A673 (cell line): Measurements from ENCODE around the gene MYO5B.
"Not testable (repeated sequence)": the region's sequence is repeated elsewhere in the genome, so short reads cannot be mapped to it uniquely, and the experiment has no call there.

Experiments
- EZH2 ChIP-seq: fragments of 200-600 bp; sonication (generic); IDR thresholded peaks from 2 replicates; pipeline ENCODE4 v1.6.1; 2017; ENCODE audit warnings: borderline replicate concordance, low read depth, mild to moderate bottlenecking, mixed read lengths, antibody characterized with exemption, low read length; ENCODE audit not compliant: poor library complexity, severe bottlenecking
- TF ChIP-seq, protein P1 (sequence below): fragments of 300-800, 200-600 bp; sonication (generic); conservative IDR thresholded peaks from 2 replicates; pipeline ENCODE4 v1.5.1; 2017; ENCODE audit warnings: low read depth, mild to moderate bottlenecking, antibody characterized with exemption, low read length, moderate library complexity, mixed read lengths

GRCh38 chr18:49837316-49837835 is 357.6 kb downstream of the MYO5B start:
- TF ChIP-seq, protein P1, sequence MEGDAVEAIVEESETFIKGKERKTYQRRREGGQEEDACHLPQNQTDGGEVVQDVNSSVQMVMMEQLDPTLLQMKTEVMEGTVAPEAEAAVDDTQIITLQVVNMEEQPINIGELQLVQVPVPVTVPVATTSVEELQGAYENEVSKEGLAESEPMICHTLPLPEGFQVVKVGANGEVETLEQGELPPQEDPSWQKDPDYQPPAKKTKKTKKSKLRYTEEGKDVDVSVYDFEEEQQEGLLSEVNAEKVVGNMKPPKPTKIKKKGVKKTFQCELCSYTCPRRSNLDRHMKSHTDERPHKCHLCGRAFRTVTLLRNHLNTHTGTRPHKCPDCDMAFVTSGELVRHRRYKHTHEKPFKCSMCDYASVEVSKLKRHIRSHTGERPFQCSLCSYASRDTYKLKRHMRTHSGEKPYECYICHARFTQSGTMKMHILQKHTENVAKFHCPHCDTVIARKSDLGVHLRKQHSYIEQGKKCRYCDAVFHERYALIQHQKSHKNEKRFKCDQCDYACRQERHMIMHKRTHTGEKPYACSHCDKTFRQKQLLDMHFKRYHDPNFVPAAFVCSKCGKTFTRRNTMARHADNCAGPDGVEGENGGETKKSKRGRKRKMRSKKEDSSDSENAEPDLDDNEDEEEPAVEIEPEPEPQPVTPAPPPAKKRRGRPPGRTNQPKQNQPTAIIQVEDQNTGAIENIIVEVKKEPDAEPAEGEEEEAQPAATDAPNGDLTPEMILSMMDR: not testable (repeated sequence)
- not testable (repeated sequence) for TF ChIP-seq EZH2
